Endothelial cell of umbilical vein (primary cell): ENCODE measurements around the gene LARP1. TPM values are rescaled to one million over a fixed set of nuclear protein-coding genes. Genes with fewer than 3 reads are reported as not detected.

Experiments
- BruUV-seq: library from RNA; stranded (reverse); fragments of 400-500 nt; replicated peaks from 2 replicates; lab custom pipeline; 2021; lab: Mats Ljungman, UMichigan
- CTCF ChIA-PET: fragments of 300-600, 350-600 bp; sonication (Branson Sonifier 250); formaldehyde crosslinking; loops from one replicate; lab custom pipeline; 2021; ENCODE audit warnings: antibody characterized with exemption, inconsistent platforms; lab: Charles Lee
- POLR2A ChIA-PET: fragments of 300-600, 350-600 bp; sonication (Branson Sonifier 250); formaldehyde crosslinking; loops from one replicate; lab custom pipeline; 2021; ENCODE audit warnings: antibody characterized with exemption, inconsistent platforms; lab: Charles Lee
- DNase-seq: peaks from one replicate; pipeline ENCODE4 v3.0.0-alpha.2; 2011; ENCODE audit warnings: low read depth, low spot score
- FAIRE-seq: peaks from 2 replicates; lab custom pipeline; 2011; peaks lifted over from hg19 to GRCh38; lab: Jason Lieb, UNC
- H2AFZ ChIP-seq: 2 replicates; pipeline ENCODE4 v1.6.0; 2012; ENCODE audit warnings: low read depth, low read length, control low read depth, inconsistent platforms
- H3K27ac ChIP-seq: 2 replicates; pipeline ENCODE4 v1.5.1; 2011; ENCODE audit warnings: low read depth, mild to moderate bottlenecking, control low read depth, low read length, moderate library complexity; ENCODE audit not compliant: insufficient read depth
- H3K27me3 ChIP-seq, 2 experiments: 2 replicates each; pipeline versions ENCODE4 v1.6.0 to v1.6.1; 2011; ENCODE audit warnings: low read length in 2 of 2, mixed read lengths in 1 of 2; ENCODE audit not compliant: control insufficient read depth in 2 of 2, insufficient read depth in 2 of 2
- H3K36me3 ChIP-seq, 2 experiments: 2 replicates in 1 of 2; 3 replicates in 1 of 2; pipeline ENCODE4 v1.5.1; 2011; ENCODE audit warnings: low read length in 2 of 2, mild to moderate bottlenecking in 1 of 2, moderate library complexity in 1 of 2; ENCODE audit not compliant: control insufficient read depth in 2 of 2, insufficient read depth in 2 of 2; ENCODE audit errors: extremely low read depth in 1 of 2
- H3K4me1 ChIP-seq: 3 replicates; pipeline ENCODE4 v1.5.1; 2011; ENCODE audit warnings: mild to moderate bottlenecking, low read length; ENCODE audit not compliant: control insufficient read depth, insufficient read depth; ENCODE audit errors: extremely low read depth
- H3K4me2 ChIP-seq: 2 replicates; pipeline ENCODE4 v1.6.1; 2011; ENCODE audit warnings: low read length, control low read depth, mixed read lengths; ENCODE audit not compliant: insufficient read depth
- H3K4me3 ChIP-seq, 3 experiments: fragments of 200-600 bp in 1 of 3; sonication (generic), shearing (Covaris generic) in 1 of 3; replicated peaks in 1 of 3; 2 replicates each; pipeline ENCODE4 v1.5.1; 2011 to 2016; ENCODE audit warnings: control low read depth in 3 of 3, low read length in 3 of 3, mild to moderate bottlenecking in 2 of 3, inconsistent platforms in 1 of 3, low read depth in 1 of 3, moderate library complexity in 1 of 3; ENCODE audit not compliant: insufficient read depth in 1 of 3
- H3K79me2 ChIP-seq: 2 replicates; pipeline ENCODE4 v1.6.0; 2012; ENCODE audit warnings: low read length, inconsistent platforms; ENCODE audit not compliant: control insufficient read depth, insufficient read depth
- H3K9ac ChIP-seq: replicated peaks from 2 replicates; pipeline ENCODE3; 2011; ENCODE audit warnings: low read length, control low read depth; ENCODE audit not compliant: insufficient read depth; ENCODE audit errors: extremely low read depth
- H3K9me1 ChIP-seq: replicated peaks from 3 replicates; pipeline ENCODE4 v1.6.0; 2011; ENCODE audit warnings: mild to moderate bottlenecking, low read length; ENCODE audit not compliant: control insufficient read depth, insufficient read depth; ENCODE audit errors: extremely low read depth
- H3K9me3 ChIP-seq: replicated peaks from 2 replicates; pipeline ENCODE4 v1.5.1; 2012; ENCODE audit warnings: low read length, inconsistent platforms; ENCODE audit not compliant: control insufficient read depth, insufficient read depth
- H4K20me1 ChIP-seq: replicated peaks from 2 replicates; pipeline ENCODE3; 2011; ENCODE audit warnings: mild to moderate bottlenecking, low read length; ENCODE audit not compliant: control insufficient read depth, insufficient read depth; ENCODE audit errors: extremely low read depth
- EZH2 ChIP-seq: IDR thresholded peaks from 2 replicates; pipeline ENCODE4 v1.6.1; 2012; ENCODE audit warnings: borderline replicate concordance, low read depth, mild to moderate bottlenecking, moderate library complexity, low read length, inconsistent platforms; ENCODE audit not compliant: severe bottlenecking
- FOS ChIP-seq: IDR thresholded peaks from 2 replicates; pipeline ENCODE4 v1.6.1; 2011; ENCODE audit warnings: mild to moderate bottlenecking, low read length, moderate library complexity, borderline replicate concordance; ENCODE audit not compliant: insufficient read depth
- GATA2 ChIP-seq: IDR thresholded peaks from 2 replicates; pipeline ENCODE4 v1.7.0; 2011; ENCODE audit warnings: low read depth, mild to moderate bottlenecking, moderate library complexity, mixed read lengths, low read length; ENCODE audit not compliant: insufficient read length, insufficient read depth
- JUN ChIP-seq: IDR thresholded peaks from 2 replicates; pipeline ENCODE4 v1.6.1; 2011; ENCODE audit warnings: borderline replicate concordance, low read depth; ENCODE audit not compliant: insufficient read length, insufficient read depth
- MYC ChIP-seq: IDR thresholded peaks from one replicate; pipeline ENCODE4 v1.6.1; 2011; ENCODE audit warnings: mild to moderate bottlenecking, low read depth, low read length
- POLR2A ChIP-seq: IDR thresholded peaks from 2 replicates; pipeline ENCODE4 v1.6.1; 2012; ENCODE audit warnings: low read depth, mild to moderate bottlenecking, control low read depth, low read length
- POLR2AphosphoS5 ChIP-seq: IDR thresholded peaks from 2 replicates; pipeline ENCODE4 v1.6.1; 2012; ENCODE audit warnings: low read depth, mild to moderate bottlenecking, control low read depth, low read length, moderate library complexity; ENCODE audit not compliant: insufficient read depth
- dilution Hi-C: fragments of 300-500 bp; cut with MboI; formaldehyde crosslinking; loops from one replicate; pipeline ENCODE4 v1.15.0; 2019; ENCODE audit warnings: low sequenced_read_pairs; ENCODE audit not compliant: extremely low pct_ligation_motif_present
- intact Hi-C: fragments of 100-400 bp; cut with micrococcal nuclease; formaldehyde crosslinking; loops from one replicate; pipeline ENCODE4 v1.10.0; 2022
- polyA plus RNA-seq, 4 experiments: library from polyadenylated mRNA; depleted of rRNA in 3 of 4; stranded (reverse) in 3 of 4; unstranded in 1 of 4; fragments of >200 nt; gene quantifications; 2 replicates each; pipeline versions ENCODE4 v1.2.1 to v1.2.3, GENCODE V29; 2011 to 2012; ENCODE audit warnings: missing spikeins in 1 of 4
- total RNA-seq: library from RNA; stranded (reverse); gene quantifications from 2 replicates; pipeline ENCODE4 v1.2.3, GENCODE V29; 2021
- TF ChIP-seq, protein P1 (sequence below): IDR thresholded peaks from 2 replicates; pipeline ENCODE4 v1.6.1; 2011; ENCODE audit not compliant: insufficient read depth, insufficient read length
- TF ChIP-seq, protein P2 (sequence below), 2 donors: IDR thresholded peaks; 1 replicate in 1 of 2; 2 replicates in 1 of 2; pipeline ENCODE4 v1.5.1; 2011; ENCODE audit warnings: low read length in 2 of 2, mild to moderate bottlenecking in 2 of 2, moderate library complexity in 2 of 2, control low read depth in 1 of 2, inconsistent platforms in 1 of 2, low read depth in 1 of 2; ENCODE audit not compliant: insufficient read depth in 1 of 2; ENCODE audit errors: extremely low read depth in 1 of 2

The LARP1 gene
- total and polyA plus RNA-seq, 2 donors (not counting 3 experiments of a cell fraction or from before 2014, with no cell fraction given) = 70.4 to 252 TPM

GRCh38 chr5:154836225-154836624 is 81.0 kb downstream of the LARP1 start:
- no peak for FAIRE-seq
- dilution Hi-C loops (no loop called here), intact Hi-C loops (no loop called here)
- TF ChIP-seq, protein P1, sequence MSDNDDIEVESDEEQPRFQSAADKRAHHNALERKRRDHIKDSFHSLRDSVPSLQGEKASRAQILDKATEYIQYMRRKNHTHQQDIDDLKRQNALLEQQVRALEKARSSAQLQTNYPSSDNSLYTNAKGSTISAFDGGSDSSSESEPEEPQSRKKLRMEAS = no peak
- TF ChIP-seq EZH2 = no peak
- no peak for TF ChIP-seq GATA2
- TF ChIP-seq, protein P2, sequence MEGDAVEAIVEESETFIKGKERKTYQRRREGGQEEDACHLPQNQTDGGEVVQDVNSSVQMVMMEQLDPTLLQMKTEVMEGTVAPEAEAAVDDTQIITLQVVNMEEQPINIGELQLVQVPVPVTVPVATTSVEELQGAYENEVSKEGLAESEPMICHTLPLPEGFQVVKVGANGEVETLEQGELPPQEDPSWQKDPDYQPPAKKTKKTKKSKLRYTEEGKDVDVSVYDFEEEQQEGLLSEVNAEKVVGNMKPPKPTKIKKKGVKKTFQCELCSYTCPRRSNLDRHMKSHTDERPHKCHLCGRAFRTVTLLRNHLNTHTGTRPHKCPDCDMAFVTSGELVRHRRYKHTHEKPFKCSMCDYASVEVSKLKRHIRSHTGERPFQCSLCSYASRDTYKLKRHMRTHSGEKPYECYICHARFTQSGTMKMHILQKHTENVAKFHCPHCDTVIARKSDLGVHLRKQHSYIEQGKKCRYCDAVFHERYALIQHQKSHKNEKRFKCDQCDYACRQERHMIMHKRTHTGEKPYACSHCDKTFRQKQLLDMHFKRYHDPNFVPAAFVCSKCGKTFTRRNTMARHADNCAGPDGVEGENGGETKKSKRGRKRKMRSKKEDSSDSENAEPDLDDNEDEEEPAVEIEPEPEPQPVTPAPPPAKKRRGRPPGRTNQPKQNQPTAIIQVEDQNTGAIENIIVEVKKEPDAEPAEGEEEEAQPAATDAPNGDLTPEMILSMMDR (IDR thresholded peaks at IDR 0.05; ENCODE audit: extremely low read depth in 1 of 2, insufficient read depth in 1 of 2, low read depth in 1 of 2, low read length in 2 of 2) = no peak
- no peak for TF ChIP-seq MYC
- TF ChIP-seq POLR2A = no peak
- TF ChIP-seq FOS = no peak
- TF ChIP-seq JUN = no peak
- no peak for TF ChIP-seq POLR2AphosphoS5
- peaks cover 0 to 5% of the 10 kb centered on the region in 2 experiments for H3K36me3 ChIP-seq
- H3K9me1 ChIP-seq = no peaks in the 10 kb centered on the region
- H3K4me2 ChIP-seq = no peak overlapping the region
- POLR2A ChIA-PET = interaction anchor here (0.7 to 2.6 kb wide), 2 partner anchors 13 to 22 kb away, joined by 8 to 9 read pairs; partner anchors contain the start of gene CNOT8
- no peaks in the 10 kb centered on the region for H3K27me3 ChIP-seq
- no peak overlapping the region for H2AFZ ChIP-seq
- DNase-seq = no peak
- no peaks in the 10 kb centered on the region for H3K9me3 ChIP-seq
- H3K79me2 ChIP-seq = no peaks in the 10 kb centered on the region
- H3K9ac ChIP-seq = no peak overlapping the region
- H3K4me1 ChIP-seq = peaks cover 5% of the 10 kb centered on the region
- no peak overlapping the region for H3K27ac ChIP-seq
- BruUV-seq = no TSS peak
- H4K20me1 ChIP-seq = no peaks in the 10 kb centered on the region
- CTCF ChIA-PET = no interaction called here
- no peak overlapping the region for H3K4me3 ChIP-seq
